GM18511 (cell line): ENCODE results near the gene FAM110C.
"Not testable (repeated sequence)": the region's sequence is repeated elsewhere in the genome, so short reads cannot be mapped to it uniquely, and the experiment has no call there.

Experiments
- ATAC-seq: cut with Tn5 transposase; IDR thresholded peaks from one replicate; pipeline ENCODE4 v1.9.1; 2021; ENCODE audit warnings: mild to moderate bottlenecking, moderate library complexity; ENCODE audit not compliant: unreplicated experiment

The FAM110C gene

GRCh38 chr2:46471-47345 lies at the start of gene FAM110C:
TSS of gene FAM110C (minus strand) at chr2:46505. CDS start at chr2:46385, 120 bp downstream.
- no peak for ATAC-seq

DNA sequence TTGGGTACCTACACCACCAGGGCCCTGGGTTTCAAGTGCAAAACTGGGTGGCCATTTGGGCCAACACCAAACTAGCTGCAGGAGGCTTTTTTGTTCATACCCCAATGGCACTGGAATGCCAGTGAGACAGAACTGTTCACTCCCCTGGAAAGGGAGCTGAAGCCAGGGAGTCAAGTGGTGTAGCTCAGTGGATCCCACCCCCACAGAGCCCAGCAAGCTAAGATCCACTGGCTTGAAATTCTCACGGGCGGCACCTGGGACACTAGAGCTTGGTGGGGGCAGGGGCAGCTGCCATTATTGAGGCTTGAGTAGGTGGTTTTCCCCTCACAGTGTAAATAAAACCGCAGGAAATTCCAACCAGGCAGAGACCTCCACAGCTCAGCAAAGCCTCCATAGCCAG lies 46.0 kb upstream of the FAM110C start:
- no peak for ATAC-seq

DNA sequence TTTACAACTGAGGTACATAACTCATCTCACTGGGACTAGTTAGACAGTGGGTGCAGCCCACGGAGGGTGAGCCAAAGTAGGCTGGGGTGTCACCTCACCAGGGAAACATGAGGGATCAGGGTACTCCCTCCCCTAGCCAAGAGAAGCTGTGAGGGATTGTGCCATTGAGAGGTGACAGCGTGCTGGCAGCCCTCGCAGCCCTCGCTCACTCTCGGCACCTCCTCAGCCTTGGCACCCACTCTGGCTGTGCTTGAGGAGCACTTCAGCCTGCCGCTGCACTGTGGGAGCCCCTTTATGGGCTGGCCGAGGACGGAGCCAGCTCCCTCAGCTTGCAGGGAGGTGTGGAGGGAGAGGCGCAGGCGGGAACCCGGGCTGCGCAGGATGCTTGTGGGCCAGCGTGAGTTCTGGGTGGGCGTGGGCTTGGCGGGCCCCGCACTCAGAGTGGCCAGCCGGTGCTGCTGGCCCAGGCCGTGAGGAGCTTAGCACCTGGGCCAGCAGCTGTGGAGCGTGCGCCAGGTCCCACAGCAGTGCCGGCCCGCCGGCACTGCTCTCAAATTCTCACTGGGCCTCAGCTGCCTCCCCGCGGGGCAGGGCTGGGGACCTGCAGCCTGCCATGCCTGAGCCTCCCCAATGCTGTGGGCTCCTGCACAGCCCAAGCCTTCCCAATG lies 44.5 kb upstream of the FAM110C start:
- ATAC-seq: no peak

DNA sequence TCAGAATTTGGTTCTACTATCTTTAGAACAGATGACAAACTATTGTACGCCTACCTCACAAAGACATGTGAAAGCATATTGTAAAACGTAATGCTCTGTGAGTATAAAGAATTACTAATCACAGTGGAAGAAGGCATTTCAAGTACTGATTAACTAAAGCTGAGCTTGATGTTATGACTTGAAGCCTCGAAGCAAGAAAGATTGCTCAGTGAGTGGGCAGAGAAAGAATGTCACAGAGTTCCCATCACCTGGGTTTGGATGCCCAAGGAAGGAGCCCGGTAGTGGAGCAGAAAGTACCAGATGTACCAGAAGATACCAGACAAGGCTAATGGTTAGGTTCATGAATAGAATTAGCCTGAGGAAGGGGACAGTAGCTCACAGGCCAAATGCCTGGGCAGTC lies 39.5 kb upstream of the FAM110C start:
- ATAC-seq: no peak

GRCh38 chr2:84121-84520 lies 37.8 kb upstream of the FAM110C start:
- ATAC-seq: no peak

DNA sequence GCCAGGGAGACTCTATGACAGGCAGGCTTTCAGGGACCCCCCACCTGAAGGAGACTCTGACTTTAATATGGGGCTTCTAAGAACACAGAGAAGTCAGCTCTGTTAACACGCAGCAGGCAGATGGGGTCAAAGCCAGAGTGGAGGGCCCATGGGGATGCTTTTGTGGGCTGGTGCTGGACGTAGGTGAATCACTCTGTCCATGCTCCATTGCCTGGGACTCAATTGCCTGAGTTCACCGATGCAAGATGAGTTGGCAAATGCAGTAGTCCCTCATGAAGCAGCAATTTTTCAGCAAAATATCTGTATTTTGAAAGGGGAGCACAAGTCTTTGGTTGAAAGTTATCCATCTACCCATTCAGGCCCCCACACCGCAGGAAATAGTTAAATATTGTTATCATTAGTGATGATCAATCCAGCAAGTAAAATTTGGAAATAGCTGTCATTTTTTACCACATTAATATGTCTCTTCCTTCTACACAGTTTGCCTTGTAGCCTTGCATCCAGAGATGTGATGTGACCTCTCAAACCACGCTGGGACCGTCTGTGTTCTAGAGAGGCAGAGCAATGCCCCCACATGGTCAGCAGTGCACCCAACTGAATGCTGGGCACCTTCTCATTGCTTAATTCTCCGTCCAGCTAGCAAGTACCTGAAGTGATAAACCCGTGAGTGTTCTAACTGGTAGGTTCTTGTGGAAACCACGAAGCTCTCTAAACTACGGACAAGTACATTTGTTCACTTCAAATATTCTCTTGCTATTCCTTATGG lies 34.8 kb upstream of the FAM110C start:
- ATAC-seq: no peak

GRCh38 chr2:80378-80777 lies 34.1 kb upstream of the FAM110C start:
- no peak for ATAC-seq

DNA sequence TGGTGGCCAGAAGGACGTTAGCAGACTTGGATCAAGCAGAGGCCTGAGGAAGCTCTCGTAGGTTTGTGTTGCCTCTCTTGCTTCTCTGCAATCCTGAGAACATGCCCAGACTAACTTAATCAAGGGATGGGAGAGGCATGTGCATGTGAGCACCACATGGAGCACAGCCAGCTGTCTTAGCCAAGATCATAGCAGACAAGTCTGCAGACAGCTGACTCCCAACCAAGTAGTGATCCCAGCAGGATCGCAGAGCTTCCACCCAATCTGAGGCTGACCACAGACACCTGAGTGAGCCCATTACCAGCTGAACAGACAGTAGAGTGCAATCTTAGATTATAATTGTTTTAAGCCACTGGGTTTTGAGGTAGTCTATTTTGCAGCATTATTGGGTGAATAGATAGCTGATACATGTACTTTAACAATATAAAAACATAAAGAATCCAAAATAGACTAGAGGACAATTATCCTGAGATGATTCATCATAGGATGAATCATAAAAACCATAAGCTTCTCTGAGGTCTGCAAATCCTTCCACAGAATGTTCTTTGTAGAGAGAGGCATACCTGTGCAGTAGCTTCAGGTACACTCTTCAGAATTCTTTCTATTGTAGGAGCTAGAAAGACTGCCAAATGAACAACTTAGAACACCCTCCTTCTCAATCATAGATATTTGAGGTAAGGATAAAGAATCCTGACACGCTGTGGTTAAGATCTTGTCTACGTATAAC lies 25.2 kb upstream of the FAM110C start:
- no peak for ATAC-seq

DNA sequence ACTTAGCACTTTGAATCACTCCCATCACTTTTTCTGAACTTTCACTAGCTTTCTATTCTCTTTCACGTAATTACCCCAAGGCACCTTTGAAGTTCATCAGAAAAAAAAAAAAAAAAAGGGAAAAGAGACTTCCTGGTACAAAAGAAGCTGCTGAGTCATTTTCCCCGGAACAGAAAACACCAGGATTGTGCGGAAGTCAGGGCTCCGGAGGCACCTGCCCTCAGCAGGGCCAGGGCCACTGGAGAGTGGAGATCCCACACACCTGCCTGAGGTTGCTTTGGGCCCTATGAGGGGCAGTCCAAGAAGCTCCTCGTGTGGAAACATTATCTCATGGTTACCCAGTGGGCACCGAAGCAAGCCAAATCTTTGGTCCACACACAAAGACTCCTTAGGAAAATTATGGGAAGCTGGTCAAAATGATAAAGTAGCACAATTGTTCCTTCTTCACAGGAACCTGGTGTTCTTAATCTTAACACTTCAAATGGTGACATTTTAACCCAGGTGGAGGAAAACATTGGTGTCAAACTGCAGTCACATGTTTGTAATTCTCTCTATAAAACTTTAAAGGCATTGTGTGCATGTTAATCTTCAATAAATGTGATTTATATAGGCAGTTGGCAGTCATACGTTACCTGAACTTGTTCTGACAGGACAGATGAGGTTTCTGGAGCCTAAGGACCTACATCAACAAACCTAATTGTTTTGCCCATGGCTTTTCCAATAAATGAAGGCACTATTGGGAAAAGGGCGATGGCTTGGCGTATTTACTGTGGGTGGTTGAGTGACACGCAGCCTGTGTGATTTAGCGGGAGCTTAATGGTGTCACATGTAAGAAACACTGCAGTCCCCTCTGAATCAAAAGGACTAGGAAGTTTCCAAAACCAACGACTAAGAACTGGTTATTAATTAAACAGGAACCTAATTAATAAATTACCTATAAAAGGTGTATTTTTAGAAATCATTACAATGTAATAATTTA lies 23.4 kb upstream of the FAM110C start:
- no peak for ATAC-seq

DNA sequence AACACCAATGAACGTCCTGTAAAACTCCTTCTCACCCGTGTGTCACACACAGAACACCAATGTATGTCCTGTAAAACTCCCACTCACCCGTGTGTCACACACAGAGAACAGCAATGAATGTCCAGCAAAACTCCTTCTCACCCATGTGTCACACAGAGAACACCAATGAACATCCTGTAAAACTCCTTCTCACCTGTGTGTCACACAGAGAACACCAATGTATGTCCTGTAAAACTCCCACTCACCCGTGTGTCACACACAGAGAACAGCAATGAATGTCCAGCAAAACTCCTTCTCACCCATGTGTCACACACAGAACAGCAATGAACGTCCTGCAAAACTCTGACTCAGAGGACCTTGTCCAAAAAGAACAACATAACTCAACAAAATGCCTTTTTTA lies 22.3 kb upstream of the FAM110C start:
- ATAC-seq: not testable (repeated sequence)

DNA sequence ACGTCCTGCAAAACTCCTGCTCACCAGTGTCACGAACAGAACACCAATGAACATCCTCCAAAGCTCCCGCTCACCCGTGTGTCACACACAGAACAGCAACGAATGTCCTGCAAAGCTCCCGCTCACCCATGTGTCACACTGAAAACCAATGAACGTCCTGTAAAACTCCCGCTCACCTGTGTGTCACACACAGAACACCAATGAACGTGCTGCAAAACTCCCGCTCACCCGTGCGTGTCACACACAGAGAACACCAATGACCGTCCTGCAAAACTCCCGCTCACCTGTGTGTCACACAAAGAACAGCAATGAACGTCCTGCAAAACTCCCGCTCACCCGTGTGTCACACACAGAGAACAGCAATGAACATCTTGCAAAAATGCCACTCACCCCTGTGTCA lies 20.5 kb upstream of the FAM110C start:
- ATAC-seq: no peak

DNA sequence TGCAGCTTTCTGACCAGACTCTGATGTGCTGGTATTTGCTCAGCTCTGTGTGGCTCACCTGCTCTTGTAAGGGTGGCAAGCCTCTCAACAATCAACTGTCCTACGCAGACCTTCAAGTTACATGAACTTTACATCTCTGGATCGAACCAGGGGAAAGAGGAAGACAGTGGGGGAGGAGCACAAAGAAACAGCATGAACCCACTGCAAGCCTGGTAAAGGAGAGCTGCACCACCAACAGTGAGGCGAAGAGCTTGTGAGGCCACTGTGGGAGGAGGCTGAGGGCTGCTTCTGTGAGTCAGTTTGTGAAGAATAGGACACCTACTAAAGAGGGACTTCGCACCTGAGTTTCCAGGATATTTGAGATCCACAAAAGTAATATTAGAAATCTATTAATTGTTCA lies 18.8 kb upstream of the FAM110C start:
- ATAC-seq: no peak

GRCh38 chr2:55587-56448 lies 9.5 kb upstream of the FAM110C start:
- ATAC-seq: no peak

- ATAC-seq: no peak
These were observed 5.3 kb upstream of the FAM110C start for GRCh38 chr2:51613-52012.

DNA sequence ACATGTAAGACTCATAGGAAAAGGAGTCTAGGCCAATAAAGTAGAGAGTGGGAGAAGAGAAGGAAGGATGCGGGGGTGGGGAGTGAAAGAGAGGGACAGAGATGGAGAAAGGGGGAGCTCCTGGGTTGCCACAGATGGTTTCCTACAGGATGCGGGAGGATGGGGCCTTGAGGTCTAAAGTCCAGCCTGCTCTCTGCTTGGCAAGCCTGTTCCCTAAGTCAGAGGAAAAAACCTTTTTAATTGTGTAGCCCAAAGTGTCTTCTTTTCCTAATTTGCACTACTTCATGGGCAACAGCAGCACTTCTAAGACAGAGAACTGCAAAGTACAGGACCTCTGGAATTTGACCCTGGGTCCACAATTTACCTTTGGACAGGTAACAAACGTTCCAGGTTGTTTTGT lies 1.4 kb upstream of the FAM110C start:
- ATAC-seq: no peak

GRCh38 chr2:47346-47725 lies 1.0 kb upstream of the FAM110C start:
- ATAC-seq: no peak

GRCh38 chr2:46131-46470 lies 204 bp downstream of the FAM110C start:
- ATAC-seq: no peak

DNA sequence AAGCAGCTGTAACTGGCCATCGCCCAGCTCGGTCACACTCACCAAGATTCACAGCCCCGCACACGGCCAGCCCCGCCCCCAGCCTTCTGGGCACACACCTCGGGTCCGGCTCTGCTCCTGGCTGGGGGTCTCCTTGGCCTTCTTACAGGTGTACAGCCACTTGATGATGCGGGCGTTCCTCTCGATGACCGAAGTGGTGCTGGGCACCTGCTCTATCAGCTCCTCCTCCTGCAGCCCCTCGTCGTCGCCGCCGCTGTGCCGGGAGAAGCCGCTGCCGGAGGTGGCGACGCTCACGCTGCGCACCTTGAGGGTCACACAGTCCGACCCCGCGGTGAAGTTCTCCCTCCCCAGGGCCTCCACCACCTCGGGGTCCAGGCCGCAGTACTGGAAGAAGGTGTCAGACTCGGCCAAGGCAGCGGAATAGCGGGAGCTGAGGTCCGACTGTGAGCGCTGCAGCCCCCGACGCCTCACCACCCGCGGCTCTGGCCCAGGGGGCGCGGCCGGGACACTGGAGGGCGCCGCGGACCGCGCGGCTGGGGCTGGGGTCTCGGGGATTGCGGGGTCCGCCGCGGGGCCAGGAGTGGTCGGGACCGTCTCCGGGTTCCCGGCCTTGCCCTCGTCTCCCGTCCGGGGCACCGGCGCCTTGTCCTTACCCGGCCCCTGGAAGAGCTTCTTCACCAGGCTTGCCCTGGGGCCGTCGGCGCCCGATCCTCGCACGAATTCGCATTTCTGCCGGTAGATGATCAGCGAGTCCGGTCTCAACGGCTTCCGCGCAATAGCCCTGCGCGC lies 769 bp downstream of the FAM110C start:
- ATAC-seq: no peak
